OCI-LY1 (cell line): ENCODE results near the gene INO80B.
"Not testable (repeated sequence)": the region's sequence is repeated elsewhere in the genome, so short reads cannot be mapped to it uniquely, and the experiment has no call there.

Experiments used
- H2AFZ ChIP-seq: fragments of 200-600 bp; sonication (generic), shearing (Covaris generic); 2 replicates; pipeline ENCODE4 v1.6.0; 2014; ENCODE audit warnings: antibody characterized with exemption, mild to moderate bottlenecking, low read length
- H3F3A ChIP-seq: fragments of 200-600 bp; sonication (generic), shearing (Covaris generic); 2 replicates; pipeline ENCODE4 v1.6.0; 2014; ENCODE audit warnings: mild to moderate bottlenecking, antibody characterized with exemption, low read length, moderate library complexity; ENCODE audit not compliant: insufficient read depth
- H3K27ac ChIP-seq: fragments of 200-600 bp; sonication (generic); 2 replicates; pipeline ENCODE4 v1.5.1; 2014; ENCODE audit warnings: low read length, mixed run types, mild to moderate bottlenecking, low read depth; ENCODE audit not compliant: poor library complexity, severe bottlenecking
- H3K27me3 ChIP-seq: fragments of 200-600 bp; sonication (generic); 2 replicates; pipeline ENCODE4 v1.6.0; 2014; ENCODE audit warnings: antibody characterized with exemption, mild to moderate bottlenecking, low read length, moderate library complexity; ENCODE audit not compliant: insufficient read depth
- H3K36me3 ChIP-seq: fragments of 200-600 bp; sonication (generic); 2 replicates; pipeline ENCODE4 v1.6.1; 2014; ENCODE audit warnings: mild to moderate bottlenecking, antibody characterized with exemption, low read length, moderate library complexity, mixed read lengths; ENCODE audit not compliant: insufficient read depth
- H3K4me1 ChIP-seq: fragments of 200-600 bp; sonication (generic); 2 replicates; pipeline ENCODE4 v1.5.1; 2014; ENCODE audit warnings: mild to moderate bottlenecking, low read length, moderate library complexity; ENCODE audit not compliant: insufficient read depth, severe bottlenecking
- H3K4me2 ChIP-seq: fragments of 200-600 bp; sonication (generic), shearing (Covaris generic); 2 replicates; pipeline ENCODE4 v1.6.1; 2014; ENCODE audit warnings: low read length
- H3K4me3 ChIP-seq: fragments of 200-600 bp; sonication (generic); 2 replicates; pipeline ENCODE4 v1.5.1; 2014; ENCODE audit warnings: low read length, low read depth, mild to moderate bottlenecking, mixed read lengths; ENCODE audit not compliant: poor library complexity, severe bottlenecking
- H3K79me2 ChIP-seq: fragments of 200-600 bp; shearing (Covaris generic); 2 replicates; pipeline ENCODE4 v1.6.1; 2016; ENCODE audit warnings: mixed run types, low read length, mixed read lengths; ENCODE audit not compliant: insufficient read depth
- H3K9ac ChIP-seq: fragments of 200-600 bp; sonication (generic), shearing (Covaris generic); 2 replicates; pipeline ENCODE4 v1.6.1; 2014; ENCODE audit warnings: mild to moderate bottlenecking, low read length, mixed read lengths
- H3K9me2 ChIP-seq: fragments of 200-600 bp; sonication (generic), shearing (Covaris generic); 2 replicates; pipeline ENCODE4 v1.6.1; 2014; ENCODE audit warnings: low read depth, mild to moderate bottlenecking, low read length, mixed read lengths
- H3K9me3 ChIP-seq: fragments of 200-600 bp; shearing (Covaris generic); 2 replicates; pipeline ENCODE4 v1.6.1; 2014; ENCODE audit warnings: low read length, mixed read lengths
- H4K20me1 ChIP-seq: fragments of 200-600 bp; sonication (generic), shearing (Covaris generic); 2 replicates; pipeline ENCODE4 v1.6.0; 2016; ENCODE audit warnings: mild to moderate bottlenecking, low read length; ENCODE audit not compliant: insufficient read depth
- EZH2 ChIP-seq: fragments of 200-600 bp; sonication (generic), shearing (Covaris generic); IDR thresholded peaks from 2 replicates; pipeline ENCODE4 v1.8.0; 2017; ENCODE audit warnings: borderline replicate concordance, mixed run types, mild to moderate bottlenecking, antibody characterized with exemption, low read length, moderate library complexity, mixed read lengths
- TF ChIP-seq, protein P1 (sequence below): fragments of 200-600 bp; sonication (generic), shearing (Covaris generic); IDR thresholded peaks from 2 replicates; pipeline ENCODE4 v1.5.1; 2017; ENCODE audit warnings: mild to moderate bottlenecking, antibody characterized with exemption, low read length, moderate library complexity, mixed read lengths

The INO80B gene

DNA sequence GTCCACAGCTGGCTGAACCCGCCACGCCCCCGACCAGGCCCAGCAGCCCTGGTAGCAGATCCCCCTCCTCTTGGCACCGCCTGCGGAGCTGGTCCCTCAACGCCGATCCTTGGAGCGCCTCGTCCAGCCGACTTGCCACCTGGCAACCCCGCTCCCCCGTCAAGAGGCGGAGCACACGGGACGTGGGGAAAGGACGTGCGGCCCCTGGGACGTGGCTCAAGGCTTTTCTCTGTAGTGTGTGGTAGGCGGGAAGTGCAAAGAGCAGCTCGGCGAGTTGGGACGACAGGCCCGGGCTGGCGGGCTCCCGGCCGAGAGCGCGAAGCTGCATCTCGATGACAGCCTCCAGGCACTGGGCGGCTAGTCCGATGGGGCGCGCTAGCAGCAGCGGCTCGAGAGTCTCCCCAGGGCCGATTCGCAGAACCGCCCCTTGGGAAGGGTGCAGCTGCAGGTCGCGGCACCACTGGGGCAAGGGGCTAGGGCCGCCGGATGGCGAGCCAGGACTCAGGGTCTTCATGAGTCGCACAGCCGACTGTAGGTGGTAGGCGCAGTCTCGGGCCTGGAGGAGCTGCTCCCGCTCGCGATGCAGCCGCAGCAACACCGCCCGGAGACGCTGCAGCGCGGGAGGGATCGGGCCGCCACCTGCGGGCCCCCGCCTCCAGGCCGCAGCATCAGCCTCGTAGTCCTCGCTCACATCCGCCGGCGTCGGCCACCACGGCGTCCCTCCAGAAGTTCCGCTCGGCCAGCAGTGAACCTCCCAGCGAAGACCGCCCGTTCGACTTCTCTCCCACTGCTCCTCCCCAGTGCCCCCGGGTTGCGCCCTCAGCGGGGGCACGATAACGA is 27.3 kb downstream of the INO80B start:
- Histone ChIP-seq H3K79me2 (0 out of 2 replicates have a peak, but pooled peaks cover 6% of the 10 kb centered on the region), H3K27ac (peak overlapping the region; percentile 85), H3K4me1 (peaks cover 29% of the 10 kb centered on the region), H3K9ac (peak overlapping the region; percentile 91), H4K20me1 (no peaks in the 10 kb centered on the region), H3K4me2 (peak overlapping the region; percentile 98), H3K9me3 (no peaks in the 10 kb centered on the region), H3K27me3 (no peaks in the 10 kb centered on the region), H3K36me3 (peaks cover 26% of the 10 kb centered on the region; the same call in 1 of the 2 replicates), H3K4me3 (peak overlapping the region; percentile 91), H2AFZ (no peak overlapping the region), H3K9me2 (no peaks in the 10 kb centered on the region), H3F3A (no peaks in the 10 kb centered on the region; the same call in 1 of the 2 replicates)
- TF ChIP-seq EZH2 = no peak
- TF ChIP-seq, protein P1, sequence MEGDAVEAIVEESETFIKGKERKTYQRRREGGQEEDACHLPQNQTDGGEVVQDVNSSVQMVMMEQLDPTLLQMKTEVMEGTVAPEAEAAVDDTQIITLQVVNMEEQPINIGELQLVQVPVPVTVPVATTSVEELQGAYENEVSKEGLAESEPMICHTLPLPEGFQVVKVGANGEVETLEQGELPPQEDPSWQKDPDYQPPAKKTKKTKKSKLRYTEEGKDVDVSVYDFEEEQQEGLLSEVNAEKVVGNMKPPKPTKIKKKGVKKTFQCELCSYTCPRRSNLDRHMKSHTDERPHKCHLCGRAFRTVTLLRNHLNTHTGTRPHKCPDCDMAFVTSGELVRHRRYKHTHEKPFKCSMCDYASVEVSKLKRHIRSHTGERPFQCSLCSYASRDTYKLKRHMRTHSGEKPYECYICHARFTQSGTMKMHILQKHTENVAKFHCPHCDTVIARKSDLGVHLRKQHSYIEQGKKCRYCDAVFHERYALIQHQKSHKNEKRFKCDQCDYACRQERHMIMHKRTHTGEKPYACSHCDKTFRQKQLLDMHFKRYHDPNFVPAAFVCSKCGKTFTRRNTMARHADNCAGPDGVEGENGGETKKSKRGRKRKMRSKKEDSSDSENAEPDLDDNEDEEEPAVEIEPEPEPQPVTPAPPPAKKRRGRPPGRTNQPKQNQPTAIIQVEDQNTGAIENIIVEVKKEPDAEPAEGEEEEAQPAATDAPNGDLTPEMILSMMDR = no peak

DNA sequence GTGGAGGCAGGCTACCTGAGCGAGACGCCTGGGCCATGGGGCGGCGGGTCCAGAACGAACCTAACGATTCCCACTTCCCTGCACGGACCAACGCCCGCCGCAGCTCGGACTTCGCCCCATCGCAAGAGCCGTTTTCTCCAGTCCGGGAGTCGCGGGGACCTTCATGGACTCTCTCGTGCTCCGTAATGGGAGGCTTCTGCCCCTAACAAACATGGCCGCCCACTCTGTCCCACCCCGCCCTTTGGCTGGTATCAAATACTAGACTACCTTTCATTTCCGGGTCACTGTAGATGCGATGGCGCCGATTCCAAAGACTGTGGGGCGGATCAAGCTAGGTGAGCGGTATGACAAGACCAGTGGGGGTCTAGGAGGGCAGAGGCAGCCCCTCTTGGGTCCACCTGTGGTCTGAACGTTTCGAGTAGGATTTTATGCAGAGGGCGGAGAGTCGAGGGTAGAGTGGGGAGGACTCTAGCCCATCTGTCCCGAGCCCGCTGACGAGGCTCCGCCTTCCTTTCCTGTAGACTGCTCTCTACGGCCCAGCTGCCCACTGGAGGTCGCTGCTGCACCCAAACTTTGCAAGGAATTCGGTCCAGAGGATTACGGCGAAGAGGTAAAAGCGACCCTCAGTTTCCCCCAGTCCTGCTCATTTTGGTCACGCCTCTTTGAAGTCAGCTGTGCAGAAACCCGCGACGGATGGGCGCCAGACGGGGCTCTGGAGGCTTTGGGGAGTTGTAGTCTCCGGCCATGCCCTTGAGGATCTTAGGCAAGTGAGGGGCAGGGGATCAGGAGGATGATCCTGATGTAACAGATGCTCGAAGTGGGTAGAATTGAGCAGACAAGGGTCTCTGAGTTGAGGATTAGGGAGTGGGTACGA is 28.2 kb downstream of the INO80B start, which contains the start of the genes CCDC142 and TTC31:
CCDC142 (minus strand) TSS at position 198 of the 874 bp plus-strand sequence; CDS start at position 37, 161 bp downstream.
TTC31 (plus strand) TSS at position 281 of the 874 bp plus-strand sequence; CDS start at position 296, 15 bp downstream.
- H4K20me1 ChIP-seq = no peaks in the 10 kb centered on the region
- peaks cover 22% of the 10 kb centered on the region; the same call in 1 of the 2 replicates for H3K36me3 ChIP-seq
- peak within 1 kb of the TSS; percentile 50 for H2AFZ ChIP-seq
- H3K27ac ChIP-seq = peak within 1 kb of the TSS; percentile 85
- no peaks in the 10 kb centered on the region for H3K9me2 ChIP-seq
- H3K79me2 ChIP-seq = 0 out of 2 replicates have a peak, but pooled peaks cover 6% of the 10 kb centered on the region
- no peaks in the 10 kb centered on the region; the same call in 1 of the 2 replicates for H3F3A ChIP-seq
- peaks cover 29% of the 10 kb centered on the region for H3K4me1 ChIP-seq
- TF ChIP-seq EZH2 = no peak
- TF ChIP-seq, protein P1 = peak; percentile 95
- H3K4me3 ChIP-seq = peak within 1 kb of the TSS; percentile 91
- H3K27me3 ChIP-seq = no peaks in the 10 kb centered on the region
- peak within 1 kb of the TSS; percentile 91 for H3K9ac ChIP-seq
- H3K4me2 ChIP-seq = peak within 1 kb of the TSS; percentile 98
- no peaks in the 10 kb centered on the region for H3K9me3 ChIP-seq

DNA sequence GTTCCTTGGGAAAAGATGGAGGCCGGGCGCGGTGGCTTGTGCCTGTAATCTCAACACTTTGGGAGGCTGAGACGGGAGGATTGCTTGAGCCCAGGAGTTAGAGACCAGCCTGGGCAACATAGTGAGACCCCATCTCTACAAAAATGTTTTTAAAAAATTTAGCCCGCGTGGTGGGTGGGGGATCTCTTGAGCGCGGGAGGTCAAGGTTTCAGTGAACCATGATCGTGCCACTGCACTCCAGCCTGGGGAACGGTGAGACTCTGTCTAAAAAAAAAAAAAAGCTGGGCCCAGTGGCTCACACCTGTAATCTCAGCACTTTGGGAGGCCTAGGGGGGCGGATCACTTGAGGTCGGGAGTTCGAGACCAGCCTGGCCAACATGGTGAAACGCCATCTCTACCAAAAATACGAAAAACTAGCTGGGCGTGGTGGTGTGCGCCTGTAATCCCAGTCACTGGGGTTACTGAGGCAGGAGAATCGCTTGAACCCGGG is 28.8 kb downstream of the INO80B start:
- not testable (repeated sequence) for H3K27me3 ChIP-seq, H3K9me2 ChIP-seq, H3F3A ChIP-seq, H3K79me2 ChIP-seq, H3K9me3 ChIP-seq, H4K20me1 ChIP-seq
- Histone ChIP-seq H2AFZ (peak overlapping the region; percentile 50), H3K36me3 (peaks cover 22% of the 10 kb centered on the region; the same call in 1 of the 2 replicates), H3K27ac (peak overlapping the region; percentile 85), H3K4me3 (peak overlapping the region; percentile 91), H3K4me2 (peak overlapping the region; percentile 98), H3K9ac (peak overlapping the region; percentile 91), H3K4me1 (peaks cover 29% of the 10 kb centered on the region)
